ENCODE results near the gene VASH1. TPM values are rescaled to one million over a fixed set of nuclear protein-coding genes. Genes with fewer than 3 reads are reported as not detected.
"Not testable (repeated sequence)": the region's sequence is repeated elsewhere in the genome, so short reads cannot be mapped to it uniquely, and the experiment has no call there.

Gene VASH1
- total RNA-seq (2014; rRNA removed; shearing (Covaris generic)) = 4.8 and 5.2 TPM in 2 replicates

DNA sequence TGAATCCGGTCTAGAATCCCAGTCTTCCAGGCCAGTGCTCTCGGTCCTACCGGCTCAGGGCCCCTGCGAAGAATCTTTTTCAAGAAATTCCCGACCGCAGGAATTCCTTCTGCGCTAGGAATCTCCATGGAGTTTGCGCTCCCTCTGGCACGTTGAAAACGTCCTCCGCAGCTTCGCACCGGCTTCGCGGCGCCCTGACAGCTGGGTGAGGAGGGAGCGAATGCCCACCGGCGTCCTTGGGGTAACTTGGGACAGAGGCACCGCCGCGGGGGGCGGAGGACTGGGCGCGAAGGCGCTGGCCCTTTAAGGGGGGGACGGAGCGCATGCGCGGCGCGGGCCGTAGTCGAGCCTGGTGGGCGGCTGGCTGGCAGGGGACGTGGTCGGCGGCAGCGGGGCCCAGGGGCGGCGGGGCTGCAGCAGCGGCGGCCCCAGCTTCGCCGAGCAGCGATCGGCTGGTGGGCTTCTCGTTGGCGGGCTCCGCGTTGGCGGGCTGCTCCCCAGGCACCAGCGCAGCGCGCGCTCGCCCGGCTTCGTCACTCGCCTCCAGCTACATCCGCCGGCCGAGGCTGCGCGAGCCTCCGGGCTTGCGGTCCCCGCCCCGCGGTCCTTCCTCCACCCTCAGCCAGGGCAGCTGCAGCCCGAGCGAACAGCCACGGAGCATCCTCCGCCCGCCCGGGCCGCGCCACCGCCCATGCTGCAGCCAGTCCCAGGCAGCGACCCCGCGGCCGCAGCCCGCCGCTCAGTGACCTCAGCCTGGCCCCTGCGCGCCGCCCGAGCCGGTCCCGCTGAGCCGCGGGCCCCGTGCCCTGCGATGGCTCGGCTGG lies at the start of gene VASH1:
VASH1 (plus strand) TSS at position 333 of the 824 bp plus-strand sequence. CDS start 1,354 bp downstream, outside the sequence.
- Histone ChIP-seq H3K27me3 (ENCODE audit: control insufficient read depth, insufficient read depth, low read length) (peaks cover 42% of the 10 kb centered on the region), H3K36me3 (replicated peaks; ENCODE audit: control insufficient read depth, insufficient read depth, low read length) (no peaks in the 10 kb centered on the region), H3K4me3 (ENCODE audit: insufficient read depth, low read depth, low read length) (peak within 1 kb of the TSS; percentile 68)
- DNase-seq = peak; percentile 96

DNA sequence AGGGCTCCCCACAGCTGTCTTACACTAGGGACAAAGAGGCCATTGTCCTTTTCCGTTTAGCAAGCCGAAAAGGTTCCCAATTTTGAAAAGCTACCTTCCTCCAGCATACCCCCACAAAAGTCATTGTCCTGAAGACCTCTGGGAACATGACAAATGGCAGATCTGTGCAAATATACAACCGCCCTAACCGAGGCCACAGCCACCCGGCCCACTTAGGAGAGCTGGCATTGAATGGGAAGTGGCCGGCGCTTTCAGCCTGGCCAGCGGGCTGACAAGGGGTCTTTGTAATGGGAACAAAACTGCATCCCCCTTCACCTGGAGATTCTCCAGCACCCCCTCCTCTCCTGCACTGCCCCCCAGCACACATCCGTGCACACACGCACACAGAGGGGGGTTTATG lies 48.1 kb upstream of the VASH1 start:
- Histone ChIP-seq H3K4me3 (ENCODE audit: insufficient read depth, low read depth, low read length) (no peak overlapping the region), H3K27me3 (ENCODE audit: control insufficient read depth, insufficient read depth, low read length) (no peaks in the 10 kb centered on the region), H3K36me3 (replicated peaks; ENCODE audit: control insufficient read depth, insufficient read depth, low read length) (no peaks in the 10 kb centered on the region)
- no peak for DNase-seq

DNA sequence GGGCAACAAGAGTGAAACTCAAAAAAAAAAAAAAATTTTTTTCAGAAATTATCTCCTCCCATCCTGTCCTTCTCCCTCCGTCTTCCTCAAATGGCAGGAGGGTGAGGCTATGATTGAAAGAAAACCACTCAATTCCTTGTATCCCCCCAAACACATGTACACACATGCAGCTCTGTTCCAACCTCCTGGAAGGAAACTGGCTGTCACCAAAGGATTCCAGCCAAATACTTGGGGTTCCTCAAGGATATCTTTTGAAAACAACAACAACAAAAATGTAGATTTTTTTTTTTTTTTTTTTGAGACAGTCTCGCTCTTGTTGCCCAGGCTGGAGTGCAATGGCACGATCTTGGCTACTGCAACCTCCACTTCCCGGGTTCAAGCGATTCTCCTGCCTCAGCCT lies 46.8 kb upstream of the VASH1 start:
- H3K4me3 ChIP-seq (ENCODE audit: insufficient read depth, low read depth, low read length) = no peak overlapping the region
- H3K36me3 ChIP-seq (replicated peaks; ENCODE audit: control insufficient read depth, insufficient read depth, low read length) = no peaks in the 10 kb centered on the region
- no peak for DNase-seq
- H3K27me3 ChIP-seq (ENCODE audit: control insufficient read depth, insufficient read depth, low read length) = no peaks in the 10 kb centered on the region

DNA sequence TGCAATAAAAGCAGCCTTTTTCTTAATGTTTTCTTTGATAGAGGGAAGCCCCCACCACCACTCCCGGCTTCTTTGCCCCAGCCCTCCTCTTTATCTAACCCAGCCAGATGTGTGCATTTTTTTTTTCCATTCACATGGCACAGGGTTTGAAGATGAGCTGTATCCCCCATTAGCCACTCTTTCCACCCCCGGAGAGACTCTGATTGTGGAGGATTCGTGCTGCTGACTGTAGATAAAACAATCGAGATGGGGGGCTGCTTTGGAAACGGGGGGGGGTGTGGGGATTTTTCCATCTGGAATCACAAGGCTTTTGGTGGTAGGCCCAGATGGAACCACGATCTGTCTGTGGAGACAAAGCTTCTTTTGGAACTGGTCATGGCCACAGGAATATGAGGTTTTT lies 46.2 kb upstream of the VASH1 start:
- Histone ChIP-seq H3K4me3 (ENCODE audit: insufficient read depth, low read depth, low read length) (no peak overlapping the region), H3K36me3 (replicated peaks; ENCODE audit: control insufficient read depth, insufficient read depth, low read length) (no peaks in the 10 kb centered on the region), H3K27me3 (ENCODE audit: control insufficient read depth, insufficient read depth, low read length) (no peaks in the 10 kb centered on the region)
- no peak for DNase-seq

DNA sequence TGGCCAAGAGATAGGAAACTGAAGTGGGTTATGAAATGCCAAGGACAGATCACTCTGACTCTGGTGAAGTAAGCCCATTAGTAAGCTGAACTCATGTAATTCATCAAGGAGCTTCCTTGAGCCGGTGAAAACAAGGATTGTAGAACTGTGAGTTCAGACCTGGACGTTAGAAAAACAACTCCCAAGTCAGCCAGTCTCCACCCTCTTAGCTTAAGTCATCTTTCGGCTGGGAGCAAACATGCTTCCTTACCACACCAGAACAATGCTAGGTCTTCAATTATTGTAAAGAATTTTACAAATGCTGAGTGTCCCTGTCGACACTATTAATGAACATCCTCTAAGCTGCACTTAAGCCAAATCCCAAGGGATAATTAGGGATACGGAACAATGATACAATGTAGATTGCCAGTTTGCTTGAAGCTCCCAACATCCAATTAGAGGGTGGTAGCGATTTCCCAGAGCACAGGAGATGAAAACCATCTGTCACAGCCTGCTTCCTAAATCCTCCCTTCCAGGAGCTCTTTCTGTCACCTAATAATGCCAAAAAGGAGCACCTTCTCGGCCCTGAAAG lies 45.7 kb upstream of the VASH1 start:
- no peaks in the 10 kb centered on the region for H3K27me3 ChIP-seq (ENCODE audit: control insufficient read depth, insufficient read depth, low read length)
- DNase-seq = no peak
- no peak overlapping the region for H3K4me3 ChIP-seq (ENCODE audit: insufficient read depth, low read depth, low read length)
- H3K36me3 ChIP-seq (replicated peaks; ENCODE audit: control insufficient read depth, insufficient read depth, low read length) = no peaks in the 10 kb centered on the region

DNA sequence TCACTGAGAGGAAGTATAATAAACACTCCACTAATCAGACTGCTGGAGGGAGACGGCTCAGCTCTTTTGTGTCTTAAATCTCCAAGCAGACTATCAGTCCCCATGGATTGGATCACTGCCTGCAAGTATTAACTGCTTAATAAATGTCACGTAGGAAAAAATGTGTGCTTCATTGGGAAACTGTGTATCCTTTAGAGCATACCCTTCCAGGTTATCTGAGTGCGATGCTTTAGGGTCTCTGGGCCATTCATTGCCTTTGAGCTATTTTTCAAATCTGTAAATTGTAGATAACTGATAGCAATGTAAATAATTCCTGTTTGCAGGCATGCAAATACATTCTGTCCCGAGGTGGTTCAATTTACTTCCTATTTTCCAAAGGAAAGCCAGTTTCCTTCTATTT lies 45.0 kb upstream of the VASH1 start:
- Histone ChIP-seq H3K27me3 (ENCODE audit: control insufficient read depth, insufficient read depth, low read length) (no peaks in the 10 kb centered on the region), H3K4me3 (ENCODE audit: insufficient read depth, low read depth, low read length) (no peak overlapping the region), H3K36me3 (replicated peaks; ENCODE audit: control insufficient read depth, insufficient read depth, low read length) (no peaks in the 10 kb centered on the region)
- no peak for DNase-seq

DNA sequence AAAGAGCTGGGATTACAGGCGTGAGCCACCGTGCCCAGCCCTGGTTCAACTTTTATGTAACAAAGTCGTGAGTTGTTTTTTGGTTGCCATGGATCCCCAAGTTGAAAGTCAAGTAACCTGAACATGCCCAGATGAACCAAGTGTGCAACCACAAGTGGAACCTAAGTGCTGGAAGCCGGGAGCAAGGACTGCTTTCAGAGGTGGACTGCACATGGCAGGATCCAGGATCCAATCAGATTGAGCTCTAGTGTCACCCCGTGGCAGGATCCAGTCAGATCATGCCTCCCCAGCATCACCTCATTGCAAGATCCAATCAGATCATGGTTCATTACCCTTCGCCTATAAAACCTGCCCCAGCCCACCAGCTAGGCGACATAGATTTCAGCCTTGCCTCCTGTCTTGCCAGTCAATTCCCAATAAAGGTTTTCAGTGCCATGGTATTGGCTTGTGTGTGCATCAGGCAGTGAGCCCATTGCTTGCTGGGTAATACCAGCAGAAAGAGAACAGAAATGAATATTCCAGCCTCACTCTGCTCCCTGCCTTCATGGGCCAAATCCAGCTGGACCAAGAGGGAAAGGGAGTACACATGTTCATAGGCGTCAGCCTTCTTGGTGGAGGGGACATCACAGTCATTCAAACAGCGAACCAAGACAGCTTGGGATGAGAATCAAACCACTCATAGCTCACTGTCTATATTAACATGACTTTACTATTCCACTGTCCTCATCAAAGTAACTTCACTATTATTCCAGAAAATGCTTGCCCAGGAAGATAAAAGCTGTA lies 43.6 kb upstream of the VASH1 start:
- no peak for DNase-seq
- H3K36me3 ChIP-seq (replicated peaks; ENCODE audit: control insufficient read depth, insufficient read depth, low read length) = no peaks in the 10 kb centered on the region
- no peaks in the 10 kb centered on the region for H3K27me3 ChIP-seq (ENCODE audit: control insufficient read depth, insufficient read depth, low read length)
- no peak overlapping the region for H3K4me3 ChIP-seq (ENCODE audit: insufficient read depth, low read depth, low read length)

DNA sequence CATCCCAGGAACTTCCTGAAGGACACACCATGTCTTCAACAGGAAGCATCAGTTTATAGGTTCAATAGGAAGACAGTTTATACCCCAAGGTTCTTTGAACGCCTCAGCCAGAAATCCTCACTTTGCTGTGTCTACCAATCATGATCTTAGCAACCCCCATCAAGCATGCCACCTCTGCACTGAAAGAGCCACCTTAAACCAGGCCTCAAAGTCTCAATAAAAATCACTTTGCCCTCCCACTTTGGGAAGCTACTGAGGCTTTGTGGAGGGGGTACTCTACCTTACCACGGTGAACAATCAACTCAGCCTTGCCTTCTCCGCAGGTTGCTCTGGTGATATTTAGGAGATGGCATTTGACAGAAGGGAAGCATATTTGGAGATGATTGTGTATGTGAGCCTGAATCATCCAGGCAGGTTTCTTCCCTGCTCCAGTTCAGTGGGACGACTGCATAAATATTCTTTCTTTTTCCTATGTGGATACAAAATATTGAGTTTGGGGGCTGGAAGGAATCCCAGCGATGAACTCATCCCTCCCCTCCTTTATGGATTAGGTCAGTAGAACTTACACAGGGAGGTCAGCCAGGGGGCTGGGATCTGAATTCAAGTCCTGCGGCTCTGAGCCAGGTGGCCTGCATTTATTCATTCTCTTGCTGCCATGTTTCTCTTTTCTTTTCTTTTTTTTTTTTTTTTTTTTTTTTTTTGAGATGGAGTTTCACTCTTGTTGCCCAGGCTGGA lies 42.8 kb upstream of the VASH1 start:
- no peak for DNase-seq

DNA sequence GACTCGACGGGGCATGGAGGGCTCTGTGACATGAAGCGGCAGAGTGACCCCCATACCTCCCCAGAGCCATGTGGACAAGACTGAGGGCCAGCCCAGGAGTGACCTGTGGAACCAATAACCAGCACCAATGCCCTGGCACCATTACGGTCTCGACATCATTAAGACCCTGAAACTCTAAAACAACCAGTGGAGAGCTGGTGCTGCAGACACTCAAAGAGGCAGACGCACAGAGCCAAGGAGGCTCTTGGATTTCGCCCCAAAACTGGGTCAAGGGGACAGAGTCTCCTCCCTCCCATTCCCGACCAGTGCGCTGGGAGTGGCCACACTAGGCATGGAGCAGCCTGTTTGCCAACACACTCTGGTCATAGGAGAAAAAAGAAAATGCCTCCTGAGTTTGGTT lies 41.6 kb upstream of the VASH1 start:
- no peaks in the 10 kb centered on the region for H3K36me3 ChIP-seq (replicated peaks; ENCODE audit: control insufficient read depth, insufficient read depth, low read length)
- DNase-seq = no peak
- H3K27me3 ChIP-seq (ENCODE audit: control insufficient read depth, insufficient read depth, low read length) = no peaks in the 10 kb centered on the region
- no peak overlapping the region for H3K4me3 ChIP-seq (ENCODE audit: insufficient read depth, low read depth, low read length)

More for the DNA sequence above, 42.8 kb upstream of the VASH1 start:
- H3K36me3 ChIP-seq (replicated peaks; ENCODE audit: control insufficient read depth, insufficient read depth, low read length) = no peaks in the 10 kb centered on the region
- no peaks in the 10 kb centered on the region for H3K27me3 ChIP-seq (ENCODE audit: control insufficient read depth, insufficient read depth, low read length)
- H3K4me3 ChIP-seq (ENCODE audit: insufficient read depth, low read depth, low read length) = no peak overlapping the region

DNA sequence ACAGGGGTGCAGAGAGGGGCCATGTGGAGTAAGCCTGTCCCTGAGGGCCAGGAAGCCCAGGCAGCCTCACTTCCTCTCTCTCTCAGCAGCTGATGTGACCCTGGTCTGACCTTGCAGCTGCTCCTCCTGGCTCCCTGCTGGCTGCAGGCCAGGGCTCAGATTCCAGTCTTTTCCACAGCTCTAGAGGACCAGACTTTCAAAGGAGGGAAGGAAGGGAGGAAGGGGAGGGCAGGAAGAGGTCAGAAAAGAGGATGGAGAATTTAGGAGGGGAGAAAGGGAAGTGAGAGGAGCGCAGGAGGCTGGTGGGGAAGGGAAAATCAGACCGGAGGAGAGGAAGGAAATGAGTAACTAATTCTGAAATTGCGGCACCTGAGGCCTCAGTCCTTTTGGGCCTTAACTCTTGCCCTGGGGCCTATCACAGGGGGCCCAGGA lies 40.9 kb upstream of the VASH1 start:
- DNase-seq = peak; percentile 71
- H3K27me3 ChIP-seq (ENCODE audit: control insufficient read depth, insufficient read depth, low read length) = no peaks in the 10 kb centered on the region
- H3K4me3 ChIP-seq (ENCODE audit: insufficient read depth, low read depth, low read length) = no peak overlapping the region
- no peaks in the 10 kb centered on the region for H3K36me3 ChIP-seq (replicated peaks; ENCODE audit: control insufficient read depth, insufficient read depth, low read length)

DNA sequence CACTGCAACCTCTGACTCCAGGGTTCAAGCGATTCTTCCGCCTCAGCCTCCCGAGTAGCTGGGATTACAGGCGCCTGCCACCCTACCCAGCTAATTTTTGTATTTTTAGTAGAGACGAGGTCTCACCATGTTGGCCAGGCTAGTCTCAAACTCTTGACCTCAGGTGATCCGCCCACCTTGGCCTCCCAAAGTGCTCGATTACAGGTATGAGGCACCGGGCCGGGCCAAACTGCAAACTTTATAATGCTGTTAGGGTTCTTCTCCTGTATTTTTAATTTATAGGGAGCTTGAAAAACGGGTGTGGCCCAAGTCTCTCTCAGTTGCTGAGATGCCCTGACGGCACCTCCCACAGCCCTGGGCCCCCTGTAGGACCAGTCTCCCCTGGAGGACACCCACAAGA lies 39.8 kb upstream of the VASH1 start:
- DNase-seq; H3K27me3 ChIP-seq (ENCODE audit: control insufficient read depth, insufficient read depth, low read length): not testable (repeated sequence)

DNA sequence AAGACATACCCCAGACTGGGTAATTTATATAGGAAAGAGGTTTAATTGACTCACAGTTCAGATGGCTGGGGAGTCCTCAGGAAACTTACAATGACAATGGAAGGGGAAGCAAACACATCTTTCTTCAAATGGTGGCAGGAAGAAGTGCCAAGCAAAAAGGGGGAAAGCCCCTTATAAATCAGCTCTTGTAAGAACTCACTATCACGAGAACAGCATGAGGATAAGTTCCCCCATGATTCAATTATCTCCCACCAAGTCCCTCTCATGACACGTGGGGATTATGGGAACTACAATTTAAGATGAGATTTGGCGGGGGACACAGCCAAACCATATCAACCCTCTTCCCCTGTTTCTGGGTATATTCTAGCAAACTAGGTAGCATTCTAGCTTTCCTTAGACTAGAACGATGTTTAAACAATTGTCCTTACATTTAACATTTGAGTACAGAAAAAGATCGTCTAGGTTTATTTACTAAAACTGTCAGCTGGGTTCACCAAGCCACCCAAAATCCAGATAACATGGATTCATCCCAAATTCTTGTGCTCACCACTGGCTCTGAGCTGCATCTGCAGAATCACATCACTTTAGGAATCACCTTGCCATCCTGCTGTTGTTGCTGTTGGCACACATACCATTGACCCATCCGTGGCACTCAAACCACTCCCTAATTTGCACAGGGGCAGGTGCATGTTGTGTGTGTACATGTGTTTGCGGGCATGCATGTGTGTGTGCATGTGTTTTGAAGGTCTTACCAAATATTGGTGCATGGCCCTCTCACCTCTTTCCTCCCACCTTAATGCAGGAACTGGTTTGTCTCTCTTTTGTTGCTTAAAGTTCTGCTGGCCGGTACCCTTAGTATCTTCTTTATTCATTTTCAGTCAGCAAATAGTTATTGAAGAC lies 36.4 kb upstream of the VASH1 start:
- Histone ChIP-seq H3K4me3 (ENCODE audit: insufficient read depth, low read depth, low read length) (no peak overlapping the region), H3K36me3 (replicated peaks; ENCODE audit: control insufficient read depth, insufficient read depth, low read length) (no peaks in the 10 kb centered on the region), H3K27me3 (ENCODE audit: control insufficient read depth, insufficient read depth, low read length) (no peaks in the 10 kb centered on the region; the same call in 1 of the 2 replicates)
- no peak for DNase-seq

More for the DNA sequence above, 39.8 kb upstream of the VASH1 start:
- not testable (repeated sequence) for H3K4me3 ChIP-seq (ENCODE audit: insufficient read depth, low read depth, low read length); H3K36me3 ChIP-seq (replicated peaks; ENCODE audit: control insufficient read depth, insufficient read depth, low read length)

DNA sequence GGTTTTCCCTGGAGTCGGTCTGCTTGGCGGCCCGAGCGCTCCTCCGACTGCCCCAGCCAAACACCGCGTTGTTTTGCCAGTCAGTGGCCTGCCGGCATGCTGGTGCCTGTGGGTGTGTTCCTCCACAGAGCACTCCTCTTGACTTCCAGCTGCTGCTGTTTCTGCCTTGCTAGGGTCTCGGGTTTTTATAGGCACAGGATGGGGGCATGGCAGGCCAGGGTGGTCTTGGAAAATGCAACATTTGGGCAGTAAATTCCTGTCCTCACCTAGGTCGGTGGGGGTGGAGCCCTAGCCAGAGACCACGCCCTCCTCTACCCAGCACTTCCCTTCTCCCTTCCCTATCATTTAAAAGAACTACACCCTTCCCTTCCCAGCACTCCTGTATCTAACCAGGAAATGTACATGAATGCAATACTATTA lies 34.7 kb upstream of the VASH1 start:
- H3K27me3 ChIP-seq (ENCODE audit: control insufficient read depth, insufficient read depth, low read length) = no peaks in the 10 kb centered on the region; the same call in 1 of the 2 replicates
- H3K4me3 ChIP-seq (ENCODE audit: insufficient read depth, low read depth, low read length) = peak overlapping the region; percentile 14; the same call in 1 of the 2 replicates
- DNase-seq = peak; percentile 53
- no peaks in the 10 kb centered on the region for H3K36me3 ChIP-seq (replicated peaks; ENCODE audit: control insufficient read depth, insufficient read depth, low read length)

Data from H7 (cell line).